H1 (cell line): ENCODE results near the gene MRPS26. TPM values are rescaled to one million over a fixed set of nuclear protein-coding genes. Genes with fewer than 3 reads are reported as not detected.

ENCODE experiments used
- CTCF ChIA-PET: fragments of 300-600 bp; sonication (Branson Sonifier 250); formaldehyde crosslinking; loops from one replicate; lab custom pipeline; 2021; ENCODE audit not compliant: partially characterized antibody; lab: Charles Lee
- POLR2A ChIA-PET: fragments of 300-600 bp; sonication (Branson Sonifier 250); formaldehyde crosslinking; loops from one replicate; lab custom pipeline; 2021; ENCODE audit warnings: inconsistent platforms; ENCODE audit not compliant: partially characterized antibody; lab: Charles Lee
- DNase-seq, 2 experiments: peaks; one replicate each; pipeline versions ENCODE4 v3.0.0 to v3.0.0-alpha.2; 2010 to 2022; ENCODE audit warnings: low spot score in 2 of 2, low read depth in 1 of 2, mixed read lengths in 1 of 2
- FAIRE-seq: peaks from 2 replicates; lab custom pipeline; 2011; peaks lifted over from hg19 to GRCh38; lab: Jason Lieb, UNC
- H2AFZ ChIP-seq: 2 replicates; pipeline ENCODE4 v1.8.1; 2012; ENCODE audit warnings: low read length, inconsistent platforms
- H2AK5ac ChIP-seq: 2 replicates; pipeline ENCODE4 v1.6.1; 2013; ENCODE audit warnings: low read depth, low read length
- H2BK120ac ChIP-seq: replicated peaks from 2 replicates; pipeline ENCODE3; 2013; ENCODE audit warnings: low read depth, low read length, inconsistent platforms
- H2BK12ac ChIP-seq: 2 replicates; pipeline ENCODE4 v1.6.1; 2013; ENCODE audit warnings: low read depth, low read length
- H2BK15ac ChIP-seq: 2 replicates; pipeline ENCODE4 v1.6.1; 2013; ENCODE audit warnings: low read length
- H2BK20ac ChIP-seq: 2 replicates; pipeline ENCODE4 v1.6.1; 2013; ENCODE audit warnings: low read length
- H2BK5ac ChIP-seq: 2 replicates; pipeline ENCODE4 v1.6.1; 2013; ENCODE audit warnings: low read depth, low read length
- H3K14ac ChIP-seq: 2 replicates; pipeline ENCODE4 v1.6.1; 2013; ENCODE audit warnings: inconsistent platforms; ENCODE audit not compliant: insufficient read length
- H3K18ac ChIP-seq: 2 replicates; pipeline ENCODE4 v1.6.1; 2013; ENCODE audit warnings: low read length; ENCODE audit errors: extremely low read depth
- H3K23ac ChIP-seq: 2 replicates; pipeline ENCODE4 v1.6.1; 2013; ENCODE audit warnings: inconsistent platforms; ENCODE audit not compliant: insufficient read length
- H3K23me2 ChIP-seq: 2 replicates; pipeline ENCODE4 v1.6.1; 2013; ENCODE audit warnings: low read depth, low read length
- H3K27ac ChIP-seq: 2 replicates; pipeline ENCODE4 v1.6.1; 2011; ENCODE audit warnings: low read depth, low read length, inconsistent platforms
- H3K27me3 ChIP-seq, 4 experiments: replicated peaks in 1 of 4; 1 replicate in 1 of 4; 2 replicates in 3 of 4; pipeline versions ENCODE4 v1.6.1 to v1.8.1; 2011 to 2013; ENCODE audit warnings: low read length in 3 of 4, mild to moderate bottlenecking in 3 of 4, inconsistent platforms in 2 of 4, mixed read lengths in 2 of 4, moderate library complexity in 1 of 4; ENCODE audit not compliant: control insufficient read depth in 3 of 4, insufficient read depth in 3 of 4; ENCODE audit errors: extremely low read depth in 1 of 4
- H3K36me3 ChIP-seq, 4 experiments: 2 replicates each; pipeline versions ENCODE4 v1.6.1 to v1.8.1; 2011 to 2013; ENCODE audit warnings: mild to moderate bottlenecking in 4 of 4, low read length in 3 of 4, moderate library complexity in 2 of 4, control low read depth in 1 of 4, inconsistent platforms in 1 of 4; ENCODE audit not compliant: insufficient read depth in 4 of 4, control insufficient read depth in 2 of 4
- H3K4ac ChIP-seq: replicated peaks from 2 replicates; pipeline ENCODE3; 2013; ENCODE audit warnings: low read length, low read depth, mixed read lengths, inconsistent platforms; ENCODE audit not compliant: insufficient read length
- H3K4me1 ChIP-seq, 4 experiments: replicated peaks in 1 of 4; 1 replicate in 1 of 4; 2 replicates in 3 of 4; pipeline versions ENCODE4 v1.6.1 to v1.8.1; 2011 to 2013; ENCODE audit warnings: low read length in 3 of 4, inconsistent platforms in 2 of 4, mixed read lengths in 1 of 4; ENCODE audit not compliant: insufficient read depth in 4 of 4, control insufficient read depth in 3 of 4
- H3K4me2 ChIP-seq, 2 experiments: 2 replicates each; pipeline versions ENCODE4 v1.6.1 to v1.8.1; 2011 to 2013; ENCODE audit warnings: low read depth in 2 of 2, low read length in 2 of 2, control low read depth in 1 of 2, inconsistent platforms in 1 of 2, mild to moderate bottlenecking in 1 of 2; ENCODE audit not compliant: insufficient read depth in 1 of 2
- H3K4me3 ChIP-seq, 4 experiments: fragments of 200-600, 300-600 bp in 1 of 4; sonication (generic), shearing (Covaris generic), sonication (Bioruptor Twin) in 1 of 4; 2 replicates each; pipeline versions ENCODE4 v1.5.1 to v1.8.1; 2011 to 2016; ENCODE audit warnings: low read length in 4 of 4, low read depth in 3 of 4, control low read depth in 2 of 4, inconsistent platforms in 2 of 4, mild to moderate bottlenecking in 2 of 4, mixed read lengths in 1 of 4, moderate library complexity in 1 of 4; ENCODE audit not compliant: insufficient read depth in 2 of 4; ENCODE audit errors: extremely low read depth in 1 of 4
- H3K56ac ChIP-seq: replicated peaks from 2 replicates; pipeline ENCODE3; 2013; ENCODE audit warnings: low read depth, mild to moderate bottlenecking, mixed read lengths, low read length, inconsistent platforms; ENCODE audit not compliant: insufficient read length
- H3K79me1 ChIP-seq: 2 replicates; pipeline ENCODE4 v1.6.1; 2013; ENCODE audit warnings: low read depth, low read length, control low read depth
- H3K79me2 ChIP-seq, 2 experiments: 2 replicates each; pipeline versions ENCODE4 v1.6.1 to v1.8.1; 2012 to 2013; ENCODE audit warnings: low read length in 2 of 2, mild to moderate bottlenecking in 2 of 2, inconsistent platforms in 1 of 2; ENCODE audit not compliant: insufficient read depth in 2 of 2, control insufficient read depth in 1 of 2
- H3K9ac ChIP-seq, 4 experiments: replicated peaks in 1 of 4; 1 replicate in 1 of 4; 2 replicates in 3 of 4; pipeline versions ENCODE4 v1.6.1 to v1.8.1; 2011 to 2013; ENCODE audit warnings: low read depth in 3 of 4, low read length in 3 of 4, control low read depth in 2 of 4, mild to moderate bottlenecking in 2 of 4, moderate library complexity in 2 of 4, inconsistent platforms in 1 of 4; ENCODE audit errors: extremely low read depth in 1 of 4
- H3K9me3 ChIP-seq, 2 experiments: 2 replicates each; pipeline versions ENCODE4 v1.6.1 to v1.8.1; 2012 to 2013; ENCODE audit warnings: mild to moderate bottlenecking in 2 of 2, moderate library complexity in 2 of 2, control low read depth in 1 of 2, inconsistent platforms in 1 of 2, low read depth in 1 of 2, low read length in 1 of 2, mixed read lengths in 1 of 2; ENCODE audit not compliant: insufficient read depth in 2 of 2
- H4K20me1 ChIP-seq, 2 experiments: replicated peaks in 1 of 2; 2 replicates each; pipeline versions ENCODE3 to v1.8.1; 2011 to 2013; ENCODE audit warnings: inconsistent platforms in 2 of 2, low read length in 2 of 2, mild to moderate bottlenecking in 1 of 2; ENCODE audit not compliant: insufficient read depth in 2 of 2, control insufficient read depth in 1 of 2
- H4K5ac ChIP-seq: 2 replicates; pipeline ENCODE4 v1.6.1; 2013; ENCODE audit warnings: low read length, low read depth, mixed read lengths, inconsistent platforms; ENCODE audit not compliant: insufficient read length
- H4K8ac ChIP-seq: 2 replicates; pipeline ENCODE4 v1.8.0; 2013; ENCODE audit warnings: mild to moderate bottlenecking, moderate library complexity, low read length, inconsistent platforms; ENCODE audit not compliant: insufficient read depth; ENCODE audit errors: extremely low read depth
- H4K91ac ChIP-seq: replicated peaks from 2 replicates; pipeline ENCODE3; 2013; ENCODE audit warnings: low read length, mixed read lengths, inconsistent platforms; ENCODE audit not compliant: insufficient read length
- CBX5 ChIP-seq: fragments of 300-800, 300-1000 bp; sonication (generic); IDR thresholded peaks from 2 replicates; pipeline ENCODE4 v1.7.1; 2016; ENCODE audit warnings: antibody characterized with exemption, low read length, low read depth
- EZH2 ChIP-seq: fragments of 200-600 bp; sonication (generic); IDR thresholded peaks from 2 replicates; pipeline ENCODE4 v1.7.1; 2012; ENCODE audit warnings: low read depth, mild to moderate bottlenecking, moderate library complexity, low read length, inconsistent platforms; ENCODE audit not compliant: severe bottlenecking
- KDM1A ChIP-seq: fragments of 200-600, 300-600 bp; sonication (generic); IDR thresholded peaks from 2 replicates; pipeline ENCODE4 v1.7.1; 2016; ENCODE audit warnings: mild to moderate bottlenecking, low read length, borderline replicate concordance
- MAFK ChIP-seq: IDR thresholded peaks from 2 replicates; pipeline ENCODE4 v1.6.1; 2012; ENCODE audit warnings: low read depth, mild to moderate bottlenecking, improper control_type of control experiment, low read length
- POU5F1 ChIP-seq: IDR thresholded peaks from 2 replicates; pipeline ENCODE4 v1.6.1; 2011; ENCODE audit warnings: low read depth, mild to moderate bottlenecking, low read length, moderate library complexity
- RAD21 ChIP-seq, 2 experiments: IDR thresholded peaks in 1 of 2; conservative IDR thresholded peaks in 1 of 2; 2 replicates each; pipeline ENCODE4 v1.6.1; 2011; ENCODE audit warnings: low read depth in 2 of 2, low read length in 2 of 2, improper control_type of control experiment in 1 of 2, inconsistent platforms in 1 of 2, mild to moderate bottlenecking in 1 of 2, moderate library complexity in 1 of 2
- RNF2 ChIP-seq: fragments of 200-900, 300-1000 bp; sonication (generic); IDR thresholded peaks from 2 replicates; pipeline ENCODE4 v1.7.1; 2016; ENCODE audit warnings: borderline replicate concordance, low read depth, mild to moderate bottlenecking, antibody characterized with exemption, low read length; ENCODE audit not compliant: poor library complexity, severe bottlenecking; ENCODE audit errors: missing control alignments
- SP1 ChIP-seq: IDR thresholded peaks from 2 replicates; pipeline ENCODE4 v1.6.1; 2011; ENCODE audit warnings: low read depth, low read length
- TBP ChIP-seq: IDR thresholded peaks from 2 replicates; pipeline ENCODE4 v1.6.1; 2011; ENCODE audit warnings: low read depth, low read length, improper control_type of control experiment
- WGBS, 2 experiments: shearing (Covaris generic) in 1 of 2; methylation state at CpG; one replicate each; pipeline versions ENCODE4 v1.1.6 to v1.1.7; 2013 to 2015; ENCODE audit warnings: low lambda C conversion rate in 2 of 2, mixed read lengths in 2 of 2, inconsistent platforms in 1 of 2, low coverage in 1 of 2, missing lambda C conversion rate in 1 of 2; ENCODE audit not compliant: insufficient replicate concordance in 2 of 2, insufficient coverage in 1 of 2, insufficient read length in 1 of 2; ENCODE audit errors: extremely low coverage in 1 of 2, missing lambda C conversion rate in 1 of 2; 5-methylcytosine and 5-hydroxymethylcytosine counted together
- polyA plus RNA-seq, 7 experiments: library from polyadenylated mRNA; depleted of rRNA in 3 of 7; stranded (reverse) in 5 of 7; unstranded in 2 of 7; fragments of >200 nt in 5 of 7; fragments of 200-250 nt in 2 of 7; gene quantifications; 1 replicate in 5 of 7; 2 replicates in 1 of 7; 4 replicates in 1 of 7; pipeline versions ENCODE4 v1.2.1 to v1.2.3, GENCODE V29; 2011 to 2013; ENCODE audit warnings: missing spikeins in 2 of 7, mixed read lengths in 2 of 7
- total RNA-seq: library from RNA; stranded (reverse); fragmentation: NEBNext Ultra II Directional; extraction: Animal tissue kit (Norgen Biotek cat#: 25700); gene quantifications from 2 replicates; pipeline ENCODE4 v1.2.1, GENCODE V29; 2021
- TF ChIP-seq, protein P1 (sequence below), 3 experiments: IDR thresholded peaks; 1 replicate in 2 of 3; 2 replicates in 1 of 3; pipeline versions ENCODE4 v1.5.1 to v1.6.1; 2011; ENCODE audit warnings: low read length in 3 of 3, mild to moderate bottlenecking in 3 of 3, inconsistent platforms in 2 of 3, low read depth in 1 of 3, moderate library complexity in 1 of 3; ENCODE audit not compliant: insufficient read depth in 1 of 3; ENCODE audit errors: control extremely low read depth in 1 of 3

The MRPS26 gene
- total and polyA plus RNA-seq, 2 of the 8 experiments (the other 6 are each of a cell fraction or from before 2014, with no cell fraction given), result 83.6 to 103 TPM

DNA sequence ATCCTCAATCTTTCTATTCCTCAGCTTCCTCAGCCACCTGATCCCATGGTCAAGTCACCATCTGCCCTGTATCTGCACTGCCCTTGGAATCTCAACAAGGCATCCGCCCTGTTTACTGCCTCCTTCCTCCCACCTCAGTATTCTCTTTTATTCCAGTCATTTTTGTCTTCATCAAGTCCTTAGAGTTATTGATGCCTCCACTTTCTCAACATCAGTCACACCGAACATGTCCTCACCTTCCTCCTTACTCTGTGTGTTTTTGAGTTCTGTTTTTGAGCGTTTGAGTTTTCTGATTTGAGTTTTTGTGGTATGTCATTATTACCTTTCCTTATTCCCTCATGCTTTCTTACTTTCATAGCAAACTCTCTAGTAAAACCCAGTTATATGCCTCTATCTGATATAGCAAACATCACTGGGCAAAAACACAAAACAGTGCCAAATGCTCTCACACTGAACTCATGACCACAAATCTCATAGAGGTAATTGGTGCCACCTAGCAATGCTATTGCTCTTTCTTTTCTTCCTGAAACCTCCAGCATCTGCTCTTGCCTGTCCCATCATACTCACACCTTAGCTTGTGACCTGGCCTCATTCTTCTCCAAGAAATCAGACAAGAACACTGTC, 14.2 kb upstream of the MRPS26 start:
- DNase-seq, result no peak
- H2BK12ac ChIP-seq, result no peak overlapping the region
- H4K5ac ChIP-seq, result no peak overlapping the region
- peaks cover 19 to 45% (median 32%) of the 10 kb centered on the region in 4 experiments for H3K36me3 ChIP-seq
- H3K27ac ChIP-seq, result no peak overlapping the region
- no peak overlapping the region for H2BK5ac ChIP-seq
- H3K27me3 ChIP-seq, result peaks cover 0 to 2% (median 0%) of the 10 kb centered on the region in 4 experiments; a peak in 1 of 7 replicates
- H3K79me2 ChIP-seq, result no peaks in the 10 kb centered on the region
- H3K79me1 ChIP-seq, result no peaks in the 10 kb centered on the region
- no peaks in the 10 kb centered on the region for H3K9me3 ChIP-seq
- ChIA-PET CTCF (no interaction called here), POLR2A (interaction anchor here (0.7 to 1.9 kb wide), 3 partner anchors 9 to 131 kb away, joined by 3 to 4 read pairs (median 3); no protein-coding TSS in a partner anchor)
- no peak for FAIRE-seq
- H4K8ac ChIP-seq, result no peak overlapping the region
- H4K20me1 ChIP-seq, result peaks cover 0 to 5% of the 10 kb centered on the region in 2 experiments
- no peak overlapping the region for H2BK15ac ChIP-seq
- H3K23ac ChIP-seq, result no peak overlapping the region
- no peaks in the 10 kb centered on the region for H3K23me2 ChIP-seq
- no peak overlapping the region for H3K4ac ChIP-seq
- WGBS, 2 experiments, result 89% methylated on average over 3 of the region's 3 CpGs; no CpG with 5 or more reads in 1 of the 2 experiments
- no peak overlapping the region for H3K56ac ChIP-seq
- no peak overlapping the region for H2AK5ac ChIP-seq
- H3K4me2 ChIP-seq, result no peak overlapping the region
- H4K91ac ChIP-seq, result no peak overlapping the region
- no peak overlapping the region for H3K9ac ChIP-seq
- no peak overlapping the region for H3K14ac ChIP-seq
- no peaks in the 10 kb centered on the region for H3K4me1 ChIP-seq
- H3K18ac ChIP-seq, result no peak overlapping the region
- no peak overlapping the region for H2BK120ac ChIP-seq
- no peak overlapping the region for H2BK20ac ChIP-seq
- H3K4me3 ChIP-seq, result no peak overlapping the region
- no peak overlapping the region for H2AFZ ChIP-seq
- TF ChIP-seq MAFK (no peak), TBP (no peak), POU5F1 (no peak), CBX5 (no peak), KDM1A (no peak), EZH2 (no peak), RNF2 (no peak), RAD21 (IDR thresholded peaks at IDR 0.05 in 1 of 2, conservative IDR thresholded peaks at IDR 0.05 in 1 of 2; ENCODE audit: low read depth in 2 of 2, low read length in 2 of 2) (no peak), SP1 (no peak)
- TF ChIP-seq, protein P1, sequence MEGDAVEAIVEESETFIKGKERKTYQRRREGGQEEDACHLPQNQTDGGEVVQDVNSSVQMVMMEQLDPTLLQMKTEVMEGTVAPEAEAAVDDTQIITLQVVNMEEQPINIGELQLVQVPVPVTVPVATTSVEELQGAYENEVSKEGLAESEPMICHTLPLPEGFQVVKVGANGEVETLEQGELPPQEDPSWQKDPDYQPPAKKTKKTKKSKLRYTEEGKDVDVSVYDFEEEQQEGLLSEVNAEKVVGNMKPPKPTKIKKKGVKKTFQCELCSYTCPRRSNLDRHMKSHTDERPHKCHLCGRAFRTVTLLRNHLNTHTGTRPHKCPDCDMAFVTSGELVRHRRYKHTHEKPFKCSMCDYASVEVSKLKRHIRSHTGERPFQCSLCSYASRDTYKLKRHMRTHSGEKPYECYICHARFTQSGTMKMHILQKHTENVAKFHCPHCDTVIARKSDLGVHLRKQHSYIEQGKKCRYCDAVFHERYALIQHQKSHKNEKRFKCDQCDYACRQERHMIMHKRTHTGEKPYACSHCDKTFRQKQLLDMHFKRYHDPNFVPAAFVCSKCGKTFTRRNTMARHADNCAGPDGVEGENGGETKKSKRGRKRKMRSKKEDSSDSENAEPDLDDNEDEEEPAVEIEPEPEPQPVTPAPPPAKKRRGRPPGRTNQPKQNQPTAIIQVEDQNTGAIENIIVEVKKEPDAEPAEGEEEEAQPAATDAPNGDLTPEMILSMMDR (IDR thresholded peaks at IDR 0.05; ENCODE audit: control extremely low read depth in 1 of 3, insufficient read depth in 1 of 3, low read depth in 1 of 3, low read length in 3 of 3), result no peak
